Measurements from ENCODE around the gene CAPN8.

Gene CAPN8

GRCh38 chr1:223712194-223712849 lies 46.8 kb upstream of the CAPN8 start, which contains the start of gene CAPN2:
CAPN2 (plus strand) TSS chr1:223712539; CDS start chr1:223712641, 102 bp downstream.
- peak; percentile 47 for DNase-seq
- peak; percentile 22; the same call in 1 of the 2 replicates for TF ChIP-seq CTCF (IDR thresholded peaks at IDR 0.05; ENCODE audit: low read depth, low read length)
- Histone ChIP-seq H3K36me3 (no peaks in the 10 kb centered on the region), H3K4me3 (ENCODE audit: low read depth, low read length) (peak within 1 kb of the TSS; percentile 55), H3K27ac (peak within 1 kb of the TSS; percentile 54), H3K27me3 (ENCODE audit: insufficient read depth, low read depth, severe bottlenecking) (no peaks in the 10 kb centered on the region), H3K9me3 (ENCODE audit: severe bottlenecking) (no peaks in the 10 kb centered on the region)

- Histone ChIP-seq H3K9me3 (ENCODE audit: severe bottlenecking) (no peaks in the 10 kb centered on the region), H3K4me3 (ENCODE audit: low read depth, low read length) (peak overlapping the region; percentile 55), H3K27ac (no peak overlapping the region), H3K36me3 (no peaks in the 10 kb centered on the region), H3K27me3 (ENCODE audit: insufficient read depth, low read depth, severe bottlenecking) (no peaks in the 10 kb centered on the region)
- TF ChIP-seq CTCF (IDR thresholded peaks at IDR 0.05; ENCODE audit: low read depth, low read length), result no peak
- DNase-seq, result no peak
Observed at GRCh38 chr1:223711747-223712193, 46.3 kb upstream of the CAPN8 start.

GRCh38 chr1:223711173-223711572 lies 45.7 kb upstream of the CAPN8 start:
- no peak for TF ChIP-seq CTCF (IDR thresholded peaks at IDR 0.05; ENCODE audit: low read depth, low read length)
- DNase-seq, result no peak
- Histone ChIP-seq H3K9me3 (ENCODE audit: severe bottlenecking) (no peaks in the 10 kb centered on the region), H3K27me3 (ENCODE audit: insufficient read depth, low read depth, severe bottlenecking) (no peaks in the 10 kb centered on the region), H3K36me3 (no peaks in the 10 kb centered on the region), H3K27ac (no peak overlapping the region), H3K4me3 (ENCODE audit: low read depth, low read length) (no peak overlapping the region)

GRCh38 chr1:223710179-223711133 lies 45.0 kb upstream of the CAPN8 start:
- no peak for TF ChIP-seq CTCF (IDR thresholded peaks at IDR 0.05; ENCODE audit: low read depth, low read length)
- DNase-seq, result no peak
- Histone ChIP-seq H3K9me3 (ENCODE audit: severe bottlenecking) (no peaks in the 10 kb centered on the region), H3K27me3 (ENCODE audit: insufficient read depth, low read depth, severe bottlenecking) (no peaks in the 10 kb centered on the region), H3K36me3 (no peaks in the 10 kb centered on the region), H3K4me3 (ENCODE audit: low read depth, low read length) (no peak overlapping the region), H3K27ac (no peak overlapping the region)

GRCh38 chr1:223709598-223709997 lies 44.1 kb upstream of the CAPN8 start:
- TF ChIP-seq CTCF (IDR thresholded peaks at IDR 0.05; ENCODE audit: low read depth, low read length), result no peak
- Histone ChIP-seq H3K27me3 (ENCODE audit: insufficient read depth, low read depth, severe bottlenecking) (no peaks in the 10 kb centered on the region), H3K9me3 (ENCODE audit: severe bottlenecking) (no peaks in the 10 kb centered on the region), H3K36me3 (no peaks in the 10 kb centered on the region), H3K27ac (no peak overlapping the region), H3K4me3 (ENCODE audit: low read depth, low read length) (no peak overlapping the region)
- no peak for DNase-seq

All from WERI-Rb-1 (cell line).